Measurements from ENCODE around the gene OR1F1.
A peak's percentile ranks its signal among the peaks of the same experiment; 100 is the strongest.

Gene OR1F1

DNA sequence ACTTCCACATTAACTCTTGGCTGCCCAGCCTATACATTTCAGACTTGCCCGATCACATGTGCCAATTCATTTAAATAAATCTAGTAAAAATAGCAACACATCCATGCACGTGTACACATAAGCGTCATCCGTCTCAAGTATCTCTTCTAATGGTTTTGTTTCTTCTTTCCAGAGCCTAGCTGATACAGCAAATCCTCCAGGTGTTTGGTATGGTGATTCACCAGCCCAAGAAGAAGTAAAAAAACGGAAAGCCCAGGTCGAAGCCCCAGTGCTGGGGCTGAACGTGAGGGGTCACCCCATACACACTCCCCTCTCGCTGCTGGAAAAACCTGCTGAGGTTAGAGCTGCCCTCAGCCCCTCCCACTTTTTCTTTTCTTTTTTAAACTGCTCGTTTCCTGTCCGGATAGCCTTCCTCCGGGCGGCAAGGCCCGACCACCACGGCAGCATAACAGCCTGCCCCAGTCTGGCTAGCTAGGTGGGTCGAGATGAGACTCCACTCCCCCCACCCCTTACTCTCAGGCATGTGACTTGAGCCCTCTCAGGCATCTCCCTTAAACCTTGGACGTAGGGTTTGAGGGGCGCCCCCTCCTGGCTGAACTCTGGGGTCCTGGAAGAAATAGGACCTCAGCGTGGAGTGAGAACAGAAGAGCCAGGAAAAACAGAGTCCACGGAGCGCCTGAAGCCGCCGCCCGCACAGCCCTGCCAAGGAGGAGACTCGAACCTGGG lies 13.9 kb upstream of the OR1F1 start:
- no peak for TF ChIP-seq ZFP30 (CRISPR knock-in tag; IDR thresholded peaks at IDR 0.05)
- no peak for TF ChIP-seq CSDC2 (CRISPR knock-in tag; IDR thresholded peaks at IDR 0.05)
- TF ChIP-seq ZNF70 (CRISPR knock-in tag; IDR thresholded peaks at IDR 0.05): no peak
- no peak for TF ChIP-seq ARNTL (CRISPR knock-in tag; IDR thresholded peaks at IDR 0.05; ENCODE audit: borderline replicate concordance, low read depth)
- ATAC-seq: peak; percentile 17

DNA sequence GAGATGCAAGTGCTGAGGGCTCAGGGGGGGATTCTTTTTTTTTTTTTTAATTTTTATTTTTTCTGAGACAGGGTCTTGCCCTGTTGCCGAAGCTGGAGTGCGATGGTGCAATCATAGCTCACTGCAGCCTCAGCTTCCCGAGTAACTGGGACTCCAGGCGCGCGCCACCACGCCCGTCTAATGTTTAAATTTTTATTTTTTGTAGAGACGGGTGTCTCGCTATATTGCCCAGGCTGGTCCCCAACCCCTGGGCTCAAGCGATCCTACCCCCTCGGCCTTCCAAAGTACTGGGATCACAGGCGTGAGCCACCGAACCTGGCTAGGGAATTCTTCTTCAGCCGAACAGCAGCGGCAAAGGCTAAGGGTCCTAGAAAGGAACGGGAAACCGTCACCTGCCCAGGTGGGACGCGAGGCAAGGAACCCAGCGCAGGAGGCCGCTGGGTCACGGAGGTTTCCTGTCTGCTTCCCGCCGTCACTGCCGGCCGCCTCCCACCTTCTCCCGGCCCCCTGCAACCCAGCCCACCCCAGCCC lies 13.3 kb upstream of the OR1F1 start:
- TF ChIP-seq OSR1 (CRISPR knock-in tag; IDR thresholded peaks at IDR 0.05) (no peak), ZNF8 (CRISPR knock-in tag; IDR thresholded peaks at IDR 0.05) (no peak), SNAI2 (CRISPR knock-in tag; IDR thresholded peaks at IDR 0.05) (no peak), ZFP3 (CRISPR knock-in tag; IDR thresholded peaks at IDR 0.05) (no peak), ESRRG (CRISPR knock-in tag; IDR thresholded peaks at IDR 0.05) (no peak), TOX (CRISPR knock-in tag; IDR thresholded peaks at IDR 0.05; ENCODE audit: borderline replicate concordance) (no peak), PATZ1 (CRISPR knock-in tag; IDR thresholded peaks at IDR 0.05; ENCODE audit: borderline replicate concordance) (no peak), TSHZ2 (CRISPR knock-in tag; IDR thresholded peaks at IDR 0.05) (no peak), ZNF565 (CRISPR knock-in tag; conservative IDR thresholded peaks at IDR 0.05; ENCODE audit: low read depth) (no peak), GLIS3 (CRISPR knock-in tag; IDR thresholded peaks at IDR 0.05) (no peak), RARB (CRISPR knock-in tag; IDR thresholded peaks at IDR 0.05) (no peak), CSDC2 (CRISPR knock-in tag; IDR thresholded peaks at IDR 0.05) (no peak), TCF4 (CRISPR knock-in tag; IDR thresholded peaks at IDR 0.05; ENCODE audit: borderline replicate concordance) (no peak), ZFP30 (CRISPR knock-in tag; IDR thresholded peaks at IDR 0.05) (no peak), ISL1 (CRISPR knock-in tag; IDR thresholded peaks at IDR 0.05) (no peak)
- TF ChIP-seq, protein P1, sequence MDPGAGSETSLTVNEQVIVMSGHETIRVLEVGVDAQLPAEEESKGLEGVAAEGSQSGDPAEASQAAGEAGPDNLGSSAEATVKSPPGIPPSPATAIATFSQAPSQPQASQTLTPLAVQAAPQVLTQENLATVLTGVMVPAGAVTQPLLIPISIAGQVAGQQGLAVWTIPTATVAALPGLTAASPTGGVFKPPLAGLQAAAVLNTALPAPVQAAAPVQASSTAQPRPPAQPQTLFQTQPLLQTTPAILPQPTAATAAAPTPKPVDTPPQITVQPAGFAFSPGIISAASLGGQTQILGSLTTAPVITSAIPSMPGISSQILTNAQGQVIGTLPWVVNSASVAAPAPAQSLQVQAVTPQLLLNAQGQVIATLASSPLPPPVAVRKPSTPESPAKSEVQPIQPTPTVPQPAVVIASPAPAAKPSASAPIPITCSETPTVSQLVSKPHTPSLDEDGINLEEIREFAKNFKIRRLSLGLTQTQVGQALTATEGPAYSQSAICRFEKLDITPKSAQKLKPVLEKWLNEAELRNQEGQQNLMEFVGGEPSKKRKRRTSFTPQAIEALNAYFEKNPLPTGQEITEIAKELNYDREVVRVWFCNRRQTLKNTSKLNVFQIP (CRISPR knock-in tag; IDR thresholded peaks at IDR 0.05; ENCODE audit: borderline replicate concordance, low read depth): no peak
- TF ChIP-seq, protein P2, sequence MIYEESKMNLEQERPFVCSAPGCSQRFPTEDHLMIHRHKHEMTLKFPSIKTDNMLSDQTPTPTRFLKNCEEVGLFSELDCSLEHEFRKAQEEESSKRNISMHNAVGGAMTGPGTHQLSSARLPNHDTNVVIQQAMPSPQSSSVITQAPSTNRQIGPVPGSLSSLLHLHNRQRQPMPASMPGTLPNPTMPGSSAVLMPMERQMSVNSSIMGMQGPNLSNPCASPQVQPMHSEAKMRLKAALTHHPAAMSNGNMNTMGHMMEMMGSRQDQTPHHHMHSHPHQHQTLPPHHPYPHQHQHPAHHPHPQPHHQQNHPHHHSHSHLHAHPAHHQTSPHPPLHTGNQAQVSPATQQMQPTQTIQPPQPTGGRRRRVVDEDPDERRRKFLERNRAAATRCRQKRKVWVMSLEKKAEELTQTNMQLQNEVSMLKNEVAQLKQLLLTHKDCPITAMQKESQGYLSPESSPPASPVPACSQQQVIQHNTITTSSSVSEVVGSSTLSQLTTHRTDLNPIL (CRISPR knock-in tag; IDR thresholded peaks at IDR 0.05; ENCODE audit: low read depth): no peak
- ATAC-seq: no peak

- ATAC-seq: peak; percentile 36
- TF ChIP-seq ZFP3 (CRISPR knock-in tag; IDR thresholded peaks at IDR 0.05): no peak
- no peak for TF ChIP-seq ZNF8 (CRISPR knock-in tag; IDR thresholded peaks at IDR 0.05)
- TF ChIP-seq ESRRG (CRISPR knock-in tag; IDR thresholded peaks at IDR 0.05): no peak
- TF ChIP-seq SNAI2 (CRISPR knock-in tag; IDR thresholded peaks at IDR 0.05): no peak
- TF ChIP-seq TSHZ2 (CRISPR knock-in tag; IDR thresholded peaks at IDR 0.05): no peak
- no peak for TF ChIP-seq GLIS3 (CRISPR knock-in tag; IDR thresholded peaks at IDR 0.05)
- TF ChIP-seq, protein P2 (CRISPR knock-in tag; IDR thresholded peaks at IDR 0.05; ENCODE audit: low read depth): no peak
- TF ChIP-seq CSRNP3 (CRISPR knock-in tag; IDR thresholded peaks at IDR 0.05): no peak
- no peak for TF ChIP-seq RARB (CRISPR knock-in tag; IDR thresholded peaks at IDR 0.05)
- no peak for TF ChIP-seq TCF4 (CRISPR knock-in tag; IDR thresholded peaks at IDR 0.05; ENCODE audit: borderline replicate concordance)
- no peak for TF ChIP-seq ZNF70 (CRISPR knock-in tag; IDR thresholded peaks at IDR 0.05)
- TF ChIP-seq ZNF565 (CRISPR knock-in tag; conservative IDR thresholded peaks at IDR 0.05; ENCODE audit: low read depth): no peak
These were observed 12.6 kb upstream of the OR1F1 start for GRCh38 chr16:3175157-3176093.
